Motor neuron (in vitro differentiated cells): ENCODE results near the gene POM121C. TPM values are rescaled to one million over a fixed set of nuclear protein-coding genes. Genes with fewer than 3 reads are reported as not detected.
"Not testable (repeated sequence)": the region's sequence is repeated elsewhere in the genome, so short reads cannot be mapped to it uniquely, and the experiment has no call there.

ENCODE experiments used
- ATAC-seq, 8 experiments: fragments of 200-7000 bp; cut with Tn5 transposase; replicated peaks in 6 of 8; 2 replicates each; pipeline ENCODE4 v1.8.0; 2021; ENCODE audit warnings: mild to moderate bottlenecking in 8 of 8, moderate library complexity in 8 of 8
- H3K27ac ChIP-seq, 2 donors: fragments of 250-450 bp; sonication (Bioruptor Pico); 2 replicates each; pipeline ENCODE4 v1.9.0; 2021; ENCODE audit warnings: antibody characterized with exemption in 2 of 2, mild to moderate bottlenecking in 2 of 2, moderate library complexity in 1 of 2
- H3K4me1 ChIP-seq, 2 donors: fragments of 250-450 bp; sonication (Bioruptor Pico); replicated peaks in 1 of 2; 2 replicates each; pipeline ENCODE4 v1.6.1; 2021; ENCODE audit warnings: antibody characterized with exemption in 2 of 2, mild to moderate bottlenecking in 2 of 2, moderate library complexity in 1 of 2
- H3K4me3 ChIP-seq, 5 donors: fragments of 250-450 bp; sonication (Bioruptor Pico); 2 replicates each; pipeline ENCODE4 v1.9.0; 2021; ENCODE audit warnings: antibody characterized with exemption in 5 of 5, mild to moderate bottlenecking in 5 of 5, moderate library complexity in 4 of 5
- WGBS, 10 experiments: fragments of 450-650 bp; shearing (Covaris generic); methylation state at CpG; one replicate each; pipeline ENCODE4 v1.0.0; 2022; 5-methylcytosine and 5-hydroxymethylcytosine counted together
- in situ Hi-C, 9 experiments: fragments of 400-800 bp; cut with MboI; loops; one replicate each; pipeline ENCODE4 v1.15.0; 2021; ENCODE audit warnings: low sequenced_read_pairs in 9 of 9, low pct_unique_long_range_greater_than_20kb in 2 of 9; ENCODE audit not compliant: unreplicated experiment in 9 of 9
- total RNA-seq, 8 experiments: library from RNA; unstranded; fragments of 300-600 nt; gene quantifications; 2 replicates each; pipeline versions ENCODE4 v1.2.3 to v1.2.4, GENCODE V29; 2022

POM121C gene
- total RNA-seq: 10 to 100 TPM in 7 of 8 experiments, 1 to 10 TPM in 1; 8.0 to 34.1 (median 12.5) TPM

DNA sequence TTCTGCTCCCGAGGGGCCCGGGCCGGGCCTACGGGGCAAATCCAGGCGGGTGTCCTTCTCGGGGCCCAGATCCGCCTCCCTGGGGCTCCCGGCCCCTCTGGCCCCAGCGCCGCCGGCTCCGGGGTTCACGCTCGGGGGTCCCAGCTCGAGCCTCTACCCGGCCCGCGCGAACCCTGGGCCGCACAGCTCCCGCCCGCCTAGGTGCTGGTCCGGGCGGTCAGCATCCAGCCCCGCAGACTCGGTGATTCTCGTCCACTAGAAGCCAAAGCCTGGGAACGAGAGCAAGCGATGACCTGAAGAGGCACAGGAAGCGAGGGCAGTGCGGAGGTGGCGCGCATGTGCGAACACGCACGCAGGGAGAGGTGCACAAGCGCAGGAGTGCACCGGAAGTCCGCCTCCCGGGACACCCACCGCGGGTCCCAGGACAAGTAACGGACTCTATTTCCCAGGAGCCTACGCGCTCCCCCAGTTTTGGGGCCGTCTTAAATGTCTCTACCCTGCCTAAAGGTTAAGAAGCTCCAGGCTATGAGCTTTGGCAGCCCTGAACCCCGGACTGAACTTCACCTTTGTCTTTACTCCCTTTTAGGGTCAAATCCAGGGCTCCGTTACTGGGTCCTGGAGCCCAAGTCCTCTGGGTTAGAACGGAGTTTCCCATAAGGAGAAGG lies at the start of gene POM121C:
POM121C (minus strand) TSS at position 321 of the 665 bp plus-strand sequence. CDS start 44,803 bp downstream, outside the sequence.
- peak within 1 kb of the TSS; percentile 86 to 96 for H3K27ac ChIP-seq
- in situ Hi-C loops: not testable (repeated sequence)

DNA sequence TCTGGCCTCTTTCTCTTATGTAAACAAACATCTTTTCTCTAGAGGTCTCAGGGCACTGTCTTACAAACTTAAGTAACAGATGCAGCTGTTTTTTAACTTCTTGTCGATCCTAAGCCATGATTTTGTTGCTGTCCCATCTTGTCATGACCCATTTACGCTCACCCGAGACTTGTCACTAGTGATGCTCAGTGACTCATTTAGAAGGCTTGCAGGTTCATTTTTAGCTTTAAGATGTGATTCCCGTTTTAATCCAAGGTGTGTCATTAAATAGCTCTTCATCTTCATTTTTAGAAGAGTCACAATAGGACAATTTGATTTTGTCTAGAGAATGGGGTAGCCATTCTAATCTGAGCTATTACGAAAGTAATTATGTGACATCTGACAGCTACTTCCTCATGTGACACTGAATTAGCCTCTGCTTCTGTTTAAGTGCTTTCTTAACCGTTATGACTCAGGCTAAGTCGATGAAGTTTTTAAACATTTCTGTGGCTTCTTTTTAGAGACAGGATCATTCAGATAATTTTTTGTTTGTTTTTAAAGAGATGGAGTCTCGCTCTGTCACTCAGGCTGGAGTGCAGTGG lies 48.7 kb upstream of the POM121C start:
- 0 to 93% (median 85%) methylated on average over 1 to 8 of the region's 8 CpGs for WGBS, 10 experiments
- Histone ChIP-seq H3K4me1 (no peaks in the 10 kb centered on the region), H3K4me3 (no peak overlapping the region), H3K27ac (no peak overlapping the region)
- peak in 1 of 8 experiments; percentile 24 for ATAC-seq
- in situ Hi-C loops: loop anchor here in 1 of 9 experiments (10.0 to 25.0 kb wide), 2 partner anchors 102 to 190 kb away; no protein-coding TSS in a partner anchor

More for the DNA sequence above, at the start of gene POM121C:
- peak; percentile 100 for ATAC-seq
- not testable (repeated sequence) for H3K4me1 ChIP-seq
- H3K4me3 ChIP-seq: peak within 1 kb of the TSS; percentile 58 to 96 (median 85)
- WGBS, 10 experiments: 0 to 11% (median 0%) methylated on average over 3 to 9 of the region's 49 CpGs; no CpG with 5 or more reads in 5 of the 10 experiments

DNA sequence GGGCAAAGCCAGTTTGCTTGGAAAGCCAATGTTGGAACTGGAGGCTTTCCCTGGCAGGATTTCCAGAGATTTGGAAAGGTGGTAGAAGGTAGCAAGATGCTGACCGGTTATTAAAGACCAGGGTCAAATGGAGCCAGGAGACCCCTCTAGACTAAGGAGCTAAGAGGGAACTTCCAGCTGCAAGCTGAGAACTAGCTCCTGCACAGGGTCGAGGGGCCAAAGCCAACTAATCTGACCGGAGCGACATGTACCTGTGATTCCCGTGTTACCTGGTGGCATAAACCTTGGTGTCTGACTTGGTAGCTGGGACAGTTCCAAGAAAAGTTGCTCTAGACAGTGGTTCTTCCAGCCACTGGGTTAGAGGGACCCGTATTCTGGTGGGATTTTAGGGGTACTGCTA lies 47.8 kb upstream of the POM121C start:
- WGBS, 10 experiments: 82 to 100% (median 96%) methylated on average over 1 to 5 of the region's 6 CpGs
- Histone ChIP-seq H3K4me3 (no peak overlapping the region), H3K4me1 (no peaks in the 10 kb centered on the region), H3K27ac (no peak overlapping the region)
- in situ Hi-C loops: loop anchor here in 1 of 9 experiments (10.0 to 25.0 kb wide), 2 partner anchors 103 to 191 kb away; no protein-coding TSS in a partner anchor
- ATAC-seq: no peak

- Histone ChIP-seq H3K27ac (no peak overlapping the region), H3K4me3 (no peak overlapping the region), H3K4me1 (no peaks in the 10 kb centered on the region)
- no peak for ATAC-seq
- WGBS, 10 experiments: 50 to 100% (median 91%) methylated on average over 1 to 4 of the region's 4 CpGs; no CpG with 5 or more reads in 1 of the 10 experiments
- in situ Hi-C loops: loop anchor here in 1 of 9 experiments (10.0 to 25.0 kb wide), 2 partner anchors 105 to 192 kb away; no protein-coding TSS in a partner anchor
These were observed 46.5 kb upstream of the POM121C start for GRCh38 chr7:75532639-75533038.

GRCh38 chr7:75531359-75531821 lies 45.3 kb upstream of the POM121C start:
- H3K4me1 ChIP-seq: peaks cover 2 to 3% of the 10 kb centered on the region in 2 donors
- H3K27ac ChIP-seq: no peak overlapping the region
- in situ Hi-C loops: loop anchor here in 1 of 9 experiments (10.0 to 25.0 kb wide), 2 partner anchors 106 to 193 kb away; no protein-coding TSS in a partner anchor
- no peak for ATAC-seq
- 38 to 100% (median 70%) methylated on average over 1 to 6 of the region's 6 CpGs; no CpG with 5 or more reads in 5 of the 10 experiments for WGBS, 10 experiments
- no peak overlapping the region for H3K4me3 ChIP-seq

DNA sequence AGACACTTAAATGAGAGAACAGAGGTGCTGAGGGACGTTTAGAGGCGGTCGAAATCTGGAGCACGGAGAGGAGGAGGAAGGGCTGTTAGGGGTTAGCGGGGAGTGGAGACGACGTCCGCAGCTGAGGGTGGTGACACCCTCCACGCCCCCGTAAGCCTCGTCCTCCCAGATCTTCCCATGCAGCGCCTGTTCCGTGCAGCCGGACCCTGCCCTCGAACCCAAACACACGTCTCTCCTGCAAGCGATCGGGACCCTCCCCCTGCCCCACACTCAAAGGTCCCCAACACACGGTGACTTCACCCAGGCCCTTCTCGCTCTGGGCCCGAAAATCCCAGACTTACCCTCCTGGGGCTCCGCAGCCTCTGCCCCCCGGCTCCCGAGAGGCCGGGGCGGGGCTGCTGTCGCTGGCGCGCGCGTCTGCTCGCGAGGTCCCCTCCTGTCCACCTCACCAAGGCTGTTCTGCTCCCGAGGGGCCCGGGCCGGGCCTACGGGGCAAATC lies 41.2 kb upstream of the POM121C start:
- Histone ChIP-seq H3K27ac (peak overlapping the region; percentile 84 to 92), H3K4me3 (peak overlapping the region; percentile 75 to 93 (median 82))
- in situ Hi-C loops: loop anchor here in 1 of 9 experiments (25.0 kb wide), 1 partner anchor 110 kb away; no protein-coding TSS in a partner anchor
- not testable (repeated sequence) for H3K4me1 ChIP-seq, ATAC-seq
- 0 to 5% (median 0%) methylated on average over 2 to 4 of the region's 37 CpGs; no CpG with 5 or more reads in 5 of the 10 experiments for WGBS, 10 experiments

- H3K4me3 ChIP-seq, ATAC-seq, in situ Hi-C loops, H3K4me1 ChIP-seq, H3K27ac ChIP-seq: not testable (repeated sequence)
These were observed 35.6 kb upstream of the POM121C start for GRCh38 chr7:75521727-75522126.

DNA sequence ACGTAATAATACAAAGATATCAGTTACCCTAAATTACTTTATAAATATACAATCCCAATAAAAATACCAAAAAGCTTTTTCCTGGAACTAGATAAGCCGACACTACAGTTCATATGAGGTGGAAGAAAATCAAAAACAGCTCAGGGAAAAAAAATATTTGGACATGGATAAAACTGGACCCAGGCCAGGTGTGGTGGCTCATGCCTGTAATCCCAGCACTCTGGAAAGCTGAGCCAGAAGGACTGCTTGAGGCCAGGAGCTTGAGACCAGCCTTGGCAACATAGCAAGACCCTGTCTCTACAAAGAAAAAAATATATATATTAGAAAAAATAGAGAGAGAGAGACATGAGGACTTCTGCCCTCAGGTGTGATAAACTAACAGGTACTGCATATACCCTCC lies 32.7 kb upstream of the POM121C start:
- H3K4me1 ChIP-seq, in situ Hi-C loops, H3K27ac ChIP-seq, ATAC-seq, H3K4me3 ChIP-seq: not testable (repeated sequence)
- 67 to 100% (median 100%) methylated on average over 1 to 2 of the region's 2 CpGs; no CpG with 5 or more reads in 5 of the 10 experiments for WGBS, 10 experiments

DNA sequence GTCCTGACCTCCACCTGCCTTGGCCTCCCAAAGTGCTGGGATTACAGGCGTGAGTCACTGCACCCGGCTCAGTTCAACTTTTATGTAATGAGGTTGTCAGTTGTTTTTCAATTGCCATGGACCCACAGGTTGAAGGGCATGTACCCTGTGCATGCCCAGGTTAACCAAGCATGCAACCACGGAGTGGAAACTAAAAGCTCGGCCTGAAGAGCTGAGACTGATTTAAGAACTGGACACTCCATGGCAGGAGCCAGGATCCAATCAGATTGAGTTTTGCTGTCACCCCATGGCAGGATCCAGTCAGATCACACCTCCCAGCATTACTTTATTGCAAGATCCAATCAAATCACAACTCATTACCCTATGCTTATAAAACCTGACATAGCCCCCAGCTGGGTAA lies 22.9 kb upstream of the POM121C start:
- in situ Hi-C loops, ATAC-seq, H3K4me1 ChIP-seq, H3K27ac ChIP-seq, H3K4me3 ChIP-seq: not testable (repeated sequence)
- no CpG with 5 or more reads among the region's 4 CpGs for WGBS, 10 experiments

GRCh38 chr7:75492020-75492419 lies 5.9 kb upstream of the POM121C start, which contains the start of gene SPDYE5:
TSS of gene SPDYE5 (plus strand) at chr7:75492320. CDS start at chr7:75494048, 1,728 bp downstream.
- in situ Hi-C loops, ATAC-seq, H3K4me1 ChIP-seq, H3K27ac ChIP-seq, H3K4me3 ChIP-seq: not testable (repeated sequence)
- WGBS, 10 experiments: no CpG with 5 or more reads among the region's 6 CpGs

DNA sequence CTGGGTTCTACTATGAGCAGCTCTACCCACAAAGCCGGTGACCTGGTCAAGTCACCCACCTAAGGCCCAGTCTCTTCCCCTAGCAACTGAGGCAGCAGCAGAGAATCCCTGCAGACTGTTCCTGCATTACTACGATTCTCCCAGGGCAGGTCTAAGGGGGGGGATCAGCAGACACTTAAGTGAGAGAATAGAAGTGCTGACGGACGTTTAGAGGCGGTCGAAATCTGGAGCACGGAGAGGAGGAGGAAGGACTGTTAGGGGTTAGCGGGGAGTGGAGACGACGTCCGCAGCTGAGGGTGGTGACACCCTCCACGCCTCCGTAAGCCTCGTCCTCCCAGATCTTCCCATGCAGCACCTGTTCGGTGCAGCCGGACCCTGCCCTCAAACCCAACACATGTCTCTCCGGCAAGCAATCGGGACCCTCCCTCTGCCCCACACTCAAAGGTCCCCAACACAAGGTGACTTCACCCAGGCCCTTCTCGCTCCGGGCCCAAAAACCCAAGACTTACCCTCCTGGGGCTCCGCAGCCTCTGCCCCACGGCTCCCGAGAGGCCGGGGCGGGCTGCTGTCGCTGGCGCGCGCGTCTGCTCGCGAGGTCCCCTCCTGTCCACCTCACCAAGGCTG lies 632 bp downstream of the POM121C start:
- no CpG with 5 or more reads among the region's 32 CpGs for WGBS, 10 experiments
- ATAC-seq, in situ Hi-C loops: not testable (repeated sequence)

DNA sequence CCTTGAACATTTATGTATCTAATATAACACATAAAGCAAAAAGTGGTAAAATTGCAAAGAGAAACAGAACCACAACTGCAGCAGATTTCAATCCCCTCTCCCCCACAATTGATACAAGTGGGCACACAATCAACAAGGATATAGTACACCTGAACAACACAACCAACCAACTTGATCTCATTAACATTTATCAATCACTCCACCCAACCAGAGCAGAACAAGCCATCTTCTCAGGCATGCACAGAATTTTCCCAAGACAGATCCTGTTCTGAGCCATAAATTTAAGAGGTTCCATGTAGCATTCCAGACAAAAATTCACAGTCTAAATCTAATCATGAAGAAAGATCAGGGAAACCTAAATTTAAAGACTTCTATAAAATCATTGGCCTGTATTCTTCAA lies 5.8 kb downstream of the POM121C start:
- in situ Hi-C loops, H3K4me3 ChIP-seq, H3K27ac ChIP-seq, ATAC-seq, H3K4me1 ChIP-seq: not testable (repeated sequence)

More for the DNA sequence above, 632 bp downstream of the POM121C start:
- H3K4me1 ChIP-seq: not testable (repeated sequence)
- peak overlapping the region; percentile 58 to 96 (median 85) for H3K4me3 ChIP-seq
- peak overlapping the region; percentile 86 to 96 for H3K27ac ChIP-seq

GRCh38 chr7:75477457-75477856 lies 8.6 kb downstream of the POM121C start:
- in situ Hi-C loops, H3K4me1 ChIP-seq, ATAC-seq, H3K27ac ChIP-seq, H3K4me3 ChIP-seq: not testable (repeated sequence)
